Transverse colon (tissue), 4 donors: ENCODE data around the gene KIF18A. TPM values are rescaled to one million over a fixed set of nuclear protein-coding genes. Genes with fewer than 3 reads are reported as not detected.
"Not testable (repeated sequence)": the region's sequence is repeated elsewhere in the genome, so short reads cannot be mapped to it uniquely, and the experiment has no call there.

Experiments used
- DNase-seq: peaks from one replicate; pipeline ENCODE4 v3.0.0-alpha.2; 2019
- H3K27ac ChIP-seq, 4 donors: fragments of 200-600 bp; sonication (generic); 2 replicates each; pipeline ENCODE4 v1.5.1; 2016 to 2018; ENCODE audit warnings: inconsistent platforms in 4 of 4
- H3K27me3 ChIP-seq: fragments of 200-600 bp; sonication (generic); 2 replicates; pipeline ENCODE4 v1.5.1; 2017; ENCODE audit warnings: inconsistent platforms
- H3K36me3 ChIP-seq, 4 donors: fragments of 200-600 bp; sonication (generic); 2 replicates each; pipeline ENCODE4 v1.5.1; 2017 to 2019; ENCODE audit warnings: inconsistent platforms in 4 of 4
- H3K4me1 ChIP-seq, 4 donors: fragments of 200-600 bp; sonication (generic); 2 replicates each; pipeline ENCODE4 v1.5.1; 2017 to 2020; ENCODE audit warnings: inconsistent platforms in 4 of 4
- H3K4me3 ChIP-seq, 4 donors: fragments of 200-600 bp; sonication (generic); 1 replicate in 1 of 4; 2 replicates in 3 of 4; pipeline versions ENCODE4 v1.5.1 to v1.6.1; 2017 to 2019; ENCODE audit warnings: inconsistent platforms in 4 of 4
- H3K9me3 ChIP-seq, 2 donors: fragments of 200-600 bp; sonication (generic); 2 replicates each; pipeline ENCODE4 v1.5.1; 2017 to 2019; ENCODE audit warnings: inconsistent platforms in 2 of 2
- CTCF ChIP-seq, 5 experiments: fragments of 200-600 bp in 3 of 5; fragments of 450-650 bp in 2 of 5; sonication (generic) in 3 of 5; IDR thresholded peaks; 1 replicate in 2 of 5; 2 replicates in 3 of 5; pipeline ENCODE4 v1.5.1; 2016 to 2017; ENCODE audit warnings: antibody characterized with exemption in 5 of 5, inconsistent platforms in 3 of 5, mild to moderate bottlenecking in 2 of 5, moderate library complexity in 1 of 5
- EP300 ChIP-seq: sonication (generic); formaldehyde crosslinking; IDR thresholded peaks from one replicate; pipeline ENCODE4 v1.6.1; 2017; ENCODE audit warnings: antibody characterized with exemption, low read depth
- POLR2A ChIP-seq: fragments of 450-650 bp; IDR thresholded peaks from one replicate; pipeline ENCODE4 v1.6.1; 2016; ENCODE audit warnings: antibody characterized with exemption, mild to moderate bottlenecking, moderate library complexity
- POLR2AphosphoS5 ChIP-seq, 3 donors: sonication (generic); formaldehyde crosslinking; IDR thresholded peaks; one replicate each; pipeline ENCODE4 v1.6.1; 2016; ENCODE audit warnings: antibody characterized with exemption in 3 of 3
- WGBS, 2 donors: methylation state at CpG; one replicate each; pipeline ENCODE4 v1.1.5; 2018; ENCODE audit warnings: low coverage in 1 of 2; 5-methylcytosine and 5-hydroxymethylcytosine counted together
- in situ Hi-C, 4 donors: fragments of 200-750 bp; cut with MboI; loops; one replicate each; pipeline versions ENCODE4 v1.15.0 to v1.15.1; 2017; ENCODE audit warnings: low sequenced_read_pairs in 3 of 4, low pct_ligation_motif_present in 1 of 4, low pct_unique_long_range_greater_than_20kb in 1 of 4
- intact Hi-C: fragments of 100-400 bp; cut with DNase I; formaldehyde crosslinking; loops from one replicate; pipeline ENCODE4 v1.15.1; 2023; ENCODE audit warnings: low total_unique reads
- total RNA-seq, 4 donors: library from RNA; depleted of rRNA; stranded (reverse); fragments of >200 nt; gene quantifications; one replicate each; pipeline ENCODE4 v1.1.0, GENCODE V29; 2016

KIF18A gene
- total RNA-seq, 4 donors from 2014 or later = 0.20 to 1.8 (median 0.43) TPM

- Histone ChIP-seq H3K36me3 (no peaks in the 10 kb centered on the region), H3K27me3 (no peaks in the 10 kb centered on the region), H3K27ac (peak overlapping the region in 1 of 4 donors; percentile 90), H3K4me3 (peak overlapping the region in 1 of 4 donors; percentile 64), H3K4me1 (peaks cover 7 to 37% (median 25%) of the 10 kb centered on the region in 4 donors), H3K9me3 (no peaks in the 10 kb centered on the region)
- TF ChIP-seq POLR2A (no peak), EP300 (no peak), POLR2AphosphoS5 (IDR thresholded peaks at IDR 0.05) (no peak), CTCF (IDR thresholded peaks at IDR 0.05) (no peak)
- 80 to 85% methylated on average over 11 to 14 of the region's 14 CpGs for WGBS, 2 donors
- no peak for DNase-seq
- in situ Hi-C loops = no loop called here
- intact Hi-C loops = no loop called here
Observed at GRCh38 chr11:28106353-28107043, 1.5 kb downstream of the KIF18A start.

GRCh38 chr11:28105869-28106268 is 2.1 kb downstream of the KIF18A start:
- H3K4me1 ChIP-seq = peaks cover 7 to 32% (median 20%) of the 10 kb centered on the region in 4 donors
- H3K4me3 ChIP-seq = no peak overlapping the region
- no peak for DNase-seq
- H3K9me3 ChIP-seq = no peaks in the 10 kb centered on the region
- H3K36me3 ChIP-seq = no peaks in the 10 kb centered on the region
- no peak for TF ChIP-seq POLR2A
- TF ChIP-seq POLR2AphosphoS5 (IDR thresholded peaks at IDR 0.05) = no peak
- no peak for TF ChIP-seq EP300
- TF ChIP-seq CTCF (IDR thresholded peaks at IDR 0.05) = no peak
- intact Hi-C loops = no loop called here
- H3K27me3 ChIP-seq = no peaks in the 10 kb centered on the region
- 89 to 90% methylated on average over 5 of the region's 5 CpGs for WGBS, 2 donors
- in situ Hi-C loops = no loop called here
- no peak overlapping the region for H3K27ac ChIP-seq

GRCh38 chr11:28104984-28105383 is 3.0 kb downstream of the KIF18A start:
- Histone ChIP-seq H3K9me3 (no peaks in the 10 kb centered on the region), H3K4me1 (peaks cover 7 to 38% (median 16%) of the 10 kb centered on the region in 4 donors), H3K4me3 (no peak overlapping the region), H3K27ac (no peak overlapping the region), H3K36me3 (no peaks in the 10 kb centered on the region), H3K27me3 (no peaks in the 10 kb centered on the region)
- WGBS, 2 donors = 91 to 100% methylated on average over 2 of the region's 2 CpGs
- in situ Hi-C loops (no loop called here), intact Hi-C loops (no loop called here)
- TF ChIP-seq EP300 (no peak), CTCF (IDR thresholded peaks at IDR 0.05) (no peak), POLR2AphosphoS5 (IDR thresholded peaks at IDR 0.05) (no peak), POLR2A (no peak)
- DNase-seq = no peak

- WGBS, 2 donors = 88 to 90% methylated on average over 1 of the region's 1 CpG
- no peaks in the 10 kb centered on the region for H3K27me3 ChIP-seq
- H3K4me1 ChIP-seq = peaks cover 7 to 38% (median 10%) of the 10 kb centered on the region in 4 donors
- DNase-seq = no peak
- H3K9me3 ChIP-seq = no peaks in the 10 kb centered on the region
- in situ Hi-C loops = no loop called here
- no peak overlapping the region for H3K4me3 ChIP-seq
- no peak overlapping the region for H3K27ac ChIP-seq
- TF ChIP-seq CTCF (IDR thresholded peaks at IDR 0.05) (no peak), POLR2A (no peak), POLR2AphosphoS5 (IDR thresholded peaks at IDR 0.05) (no peak), EP300 (no peak)
- intact Hi-C loops = no loop called here
- no peaks in the 10 kb centered on the region for H3K36me3 ChIP-seq
Observed at GRCh38 chr11:28104425-28104824, 3.5 kb downstream of the KIF18A start.

- H3K27me3 ChIP-seq, intact Hi-C loops, H3K4me3 ChIP-seq, H3K9me3 ChIP-seq, in situ Hi-C loops, DNase-seq, H3K36me3 ChIP-seq, H3K27ac ChIP-seq: not testable (repeated sequence)
- WGBS, 2 donors = 92 to 98% methylated on average over 4 of the region's 4 CpGs
- peaks cover 0 to 25% (median 0%) of the 10 kb centered on the region in 4 donors for H3K4me1 ChIP-seq
Observed at GRCh38 chr11:28102300-28102699, 5.7 kb downstream of the KIF18A start.
